OCI-LY3 (cell line): Measurements from ENCODE around the gene JAK2.

Experiments used
- CTCF ChIP-seq: fragments of 200-600, 300-600 bp; sonication (generic); IDR thresholded peaks from 2 replicates; pipeline ENCODE4 v1.5.1; 2014; ENCODE audit warnings: antibody characterized with exemption, low read length, low read depth
- EZH2phosphoT487 ChIP-seq: fragments of 200-600 bp; shearing (Covaris generic); IDR thresholded peaks from 2 replicates; pipeline ENCODE4 v1.6.1; 2018; ENCODE audit warnings: antibody characterized with exemption, mixed run types, low read depth

GRCh38 chr9:4936277-4936676, 48.8 kb upstream of the JAK2 start:
- TF ChIP-seq CTCF (no peak), EZH2phosphoT487 (no peak)
